Vagina (tissue), 2 donors: Measurements from ENCODE around the gene DDX5.

ENCODE experiments used
- POLR2A ChIP-seq, 2 donors: fragments of 450-650 bp; IDR thresholded peaks; one replicate each; pipeline ENCODE4 v1.6.1; 2017; ENCODE audit warnings: antibody characterized with exemption in 2 of 2, mild to moderate bottlenecking in 2 of 2, moderate library complexity in 2 of 2
- TF ChIP-seq, protein P1 (sequence below), 3 experiments: fragments of 450-650 bp in 2 of 3; fragments of 200-600 bp in 1 of 3; sonication (generic) in 1 of 3; IDR thresholded peaks; one replicate each; pipeline ENCODE4 v1.5.1; 2017 to 2019; ENCODE audit warnings: antibody characterized with exemption in 3 of 3, mild to moderate bottlenecking in 2 of 3, moderate library complexity in 2 of 3

DNA sequence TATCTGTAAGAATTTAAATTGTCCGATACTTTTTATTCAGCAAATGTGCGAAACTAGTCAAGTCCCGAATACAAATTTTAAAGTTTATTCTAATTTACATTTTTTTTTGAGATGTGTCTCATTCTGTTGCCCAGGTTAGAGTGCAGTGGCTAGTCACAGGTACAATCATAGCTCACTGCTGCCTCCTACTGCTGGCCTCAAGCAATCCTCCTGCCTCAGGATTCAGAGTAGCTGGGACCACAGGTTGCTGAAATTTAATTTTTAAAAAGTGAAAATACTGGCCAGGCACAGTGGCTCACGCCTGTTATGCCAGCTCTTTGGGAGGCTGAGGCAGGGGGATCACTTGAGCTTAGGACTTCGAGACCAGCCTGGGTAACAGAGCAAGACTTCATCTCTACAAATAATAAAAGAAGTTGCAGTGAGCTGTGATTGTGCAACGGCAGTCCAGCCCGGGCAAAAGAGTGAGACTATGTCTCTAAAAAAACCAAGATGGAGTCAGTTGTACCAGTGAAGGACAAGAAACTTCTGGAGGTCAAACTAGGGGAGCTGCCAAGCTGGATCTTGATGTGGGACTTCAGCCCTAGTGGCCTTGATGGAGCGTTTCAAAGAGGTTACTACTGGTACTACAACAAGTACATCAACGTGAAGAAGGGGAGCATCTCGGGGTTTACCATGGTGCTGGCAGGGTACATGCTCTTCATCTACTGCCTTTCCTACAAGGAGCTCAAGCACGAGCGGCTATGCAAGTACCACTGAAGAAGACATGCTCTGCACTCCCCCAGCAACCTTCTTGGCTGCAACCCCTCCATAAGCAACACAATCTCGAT is 14.8 kb downstream of the DDX5 start:
- TF ChIP-seq, protein P1, sequence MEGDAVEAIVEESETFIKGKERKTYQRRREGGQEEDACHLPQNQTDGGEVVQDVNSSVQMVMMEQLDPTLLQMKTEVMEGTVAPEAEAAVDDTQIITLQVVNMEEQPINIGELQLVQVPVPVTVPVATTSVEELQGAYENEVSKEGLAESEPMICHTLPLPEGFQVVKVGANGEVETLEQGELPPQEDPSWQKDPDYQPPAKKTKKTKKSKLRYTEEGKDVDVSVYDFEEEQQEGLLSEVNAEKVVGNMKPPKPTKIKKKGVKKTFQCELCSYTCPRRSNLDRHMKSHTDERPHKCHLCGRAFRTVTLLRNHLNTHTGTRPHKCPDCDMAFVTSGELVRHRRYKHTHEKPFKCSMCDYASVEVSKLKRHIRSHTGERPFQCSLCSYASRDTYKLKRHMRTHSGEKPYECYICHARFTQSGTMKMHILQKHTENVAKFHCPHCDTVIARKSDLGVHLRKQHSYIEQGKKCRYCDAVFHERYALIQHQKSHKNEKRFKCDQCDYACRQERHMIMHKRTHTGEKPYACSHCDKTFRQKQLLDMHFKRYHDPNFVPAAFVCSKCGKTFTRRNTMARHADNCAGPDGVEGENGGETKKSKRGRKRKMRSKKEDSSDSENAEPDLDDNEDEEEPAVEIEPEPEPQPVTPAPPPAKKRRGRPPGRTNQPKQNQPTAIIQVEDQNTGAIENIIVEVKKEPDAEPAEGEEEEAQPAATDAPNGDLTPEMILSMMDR (IDR thresholded peaks at IDR 0.05), result peak in 1 of 3 experiments; percentile 43
- TF ChIP-seq POLR2A (IDR thresholded peaks at IDR 0.05), result no peak
